Endothelial cell of umbilical vein (primary cell): ENCODE data around the gene CCNC.

Experiments used
- POLR2AphosphoS5 ChIP-seq: IDR thresholded peaks from 2 replicates; pipeline ENCODE4 v1.6.1; 2012; ENCODE audit warnings: low read depth, mild to moderate bottlenecking, control low read depth, low read length, moderate library complexity; ENCODE audit not compliant: insufficient read depth
- TF ChIP-seq, protein P1 (sequence below), 2 donors: IDR thresholded peaks; 1 replicate in 1 of 2; 2 replicates in 1 of 2; pipeline ENCODE4 v1.5.1; 2011; ENCODE audit warnings: low read length in 2 of 2, mild to moderate bottlenecking in 2 of 2, moderate library complexity in 2 of 2, control low read depth in 1 of 2, inconsistent platforms in 1 of 2, low read depth in 1 of 2; ENCODE audit not compliant: insufficient read depth in 1 of 2; ENCODE audit errors: extremely low read depth in 1 of 2

DNA sequence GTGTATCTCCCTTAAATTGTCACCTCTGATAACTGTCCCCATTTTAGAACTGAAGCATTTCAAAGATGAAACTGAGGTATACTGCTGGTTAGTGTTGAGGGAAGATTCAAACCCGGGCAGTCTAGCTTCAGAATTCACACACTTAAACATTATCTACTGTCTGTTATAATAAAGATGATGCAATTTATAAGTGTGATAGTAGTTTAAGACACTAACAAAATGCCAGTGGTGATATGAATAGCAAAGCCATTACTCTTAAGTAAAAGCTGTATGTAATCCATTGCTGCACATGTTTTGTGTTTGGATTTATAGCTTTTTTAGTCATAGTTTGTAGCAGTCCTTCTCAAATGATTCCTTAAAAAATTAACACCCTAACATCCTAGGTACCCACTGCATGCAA is 73.0 kb downstream of the CCNC start:
- TF ChIP-seq POLR2AphosphoS5 = no peak
- TF ChIP-seq, protein P1, sequence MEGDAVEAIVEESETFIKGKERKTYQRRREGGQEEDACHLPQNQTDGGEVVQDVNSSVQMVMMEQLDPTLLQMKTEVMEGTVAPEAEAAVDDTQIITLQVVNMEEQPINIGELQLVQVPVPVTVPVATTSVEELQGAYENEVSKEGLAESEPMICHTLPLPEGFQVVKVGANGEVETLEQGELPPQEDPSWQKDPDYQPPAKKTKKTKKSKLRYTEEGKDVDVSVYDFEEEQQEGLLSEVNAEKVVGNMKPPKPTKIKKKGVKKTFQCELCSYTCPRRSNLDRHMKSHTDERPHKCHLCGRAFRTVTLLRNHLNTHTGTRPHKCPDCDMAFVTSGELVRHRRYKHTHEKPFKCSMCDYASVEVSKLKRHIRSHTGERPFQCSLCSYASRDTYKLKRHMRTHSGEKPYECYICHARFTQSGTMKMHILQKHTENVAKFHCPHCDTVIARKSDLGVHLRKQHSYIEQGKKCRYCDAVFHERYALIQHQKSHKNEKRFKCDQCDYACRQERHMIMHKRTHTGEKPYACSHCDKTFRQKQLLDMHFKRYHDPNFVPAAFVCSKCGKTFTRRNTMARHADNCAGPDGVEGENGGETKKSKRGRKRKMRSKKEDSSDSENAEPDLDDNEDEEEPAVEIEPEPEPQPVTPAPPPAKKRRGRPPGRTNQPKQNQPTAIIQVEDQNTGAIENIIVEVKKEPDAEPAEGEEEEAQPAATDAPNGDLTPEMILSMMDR (IDR thresholded peaks at IDR 0.05; ENCODE audit: extremely low read depth in 1 of 2, insufficient read depth in 1 of 2, low read depth in 1 of 2, low read length in 2 of 2) = no peak
